Mammary epithelial cell (primary cell): ENCODE results near the gene RNU4-1.

ENCODE experiments used
- CTCF ChIP-seq, 2 donors: IDR thresholded peaks in 1 of 2; conservative IDR thresholded peaks in 1 of 2; 2 replicates each; pipeline ENCODE4 v1.5.1; 2011 to 2012; ENCODE audit warnings: inconsistent platforms in 2 of 2, low read length in 2 of 2, mild to moderate bottlenecking in 2 of 2, control low read depth in 1 of 2, low read depth in 1 of 2; ENCODE audit not compliant: insufficient read depth in 1 of 2; ENCODE audit errors: extremely low read depth in 1 of 2
- EZH2 ChIP-seq: IDR thresholded peaks from 2 replicates; pipeline ENCODE4 v1.6.1; 2012; ENCODE audit warnings: low read length, inconsistent platforms, borderline replicate concordance

GRCh38 chr12:120332523-120332922 is 39.5 kb upstream of the RNU4-1 start:
- TF ChIP-seq EZH2 (no peak), CTCF (conservative IDR thresholded peaks at IDR 0.05 in 1 of 2, IDR thresholded peaks at IDR 0.05 in 1 of 2; ENCODE audit: extremely low read depth in 1 of 2, insufficient read depth in 1 of 2, low read depth in 1 of 2, low read length in 2 of 2) (no peak)
